Measurements from ENCODE around the gene FAIM2. TPM values are rescaled to one million over a fixed set of nuclear protein-coding genes. Genes with fewer than 3 reads are reported as not detected.
A peak's percentile ranks its signal among the peaks of the same experiment; 100 is the strongest.

Gene FAIM2
- total and polyA plus RNA-seq, 2 experiments from 2014 or later = 0.61 to 2.0 TPM

GRCh38 chr12:49946497-49946896 lies 42.8 kb upstream of the FAIM2 start:
- DNase-seq (ENCODE audit: low spot score) (no peak), ATAC-seq (no peak)
- Histone ChIP-seq H3K27ac (ENCODE audit: low read depth) (no peak overlapping the region), H3K79me2 (replicated peaks; ENCODE audit: insufficient read depth) (no peaks in the 10 kb centered on the region), H4K20me1 (replicated peaks; ENCODE audit: insufficient read depth) (no peaks in the 10 kb centered on the region), H3K27me3 (ENCODE audit: insufficient read depth) (no peaks in the 10 kb centered on the region), H3K9me2 (ENCODE audit: insufficient read depth) (no peaks in the 10 kb centered on the region), H3K36me3 (ENCODE audit: insufficient read depth) (no peaks in the 10 kb centered on the region), H3K4me3 (peak overlapping the region; percentile 37; the same call in 1 of the 2 replicates), H3K4me1 (ENCODE audit: insufficient read depth) (peaks cover 26% of the 10 kb centered on the region), H3F3A (replicated peaks; ENCODE audit: low read depth) (no peaks in the 10 kb centered on the region), H2AFZ (peak overlapping the region; percentile 24; the same call in 1 of the 2 replicates), H3K4me2 (peak overlapping the region; percentile 75)
- Mint-ChIP-seq H3K4me1 (peaks cover 39% of the 10 kb centered on the region), H3K4me3 (no peak overlapping the region), H3K27ac (no peak overlapping the region), H3K27me3 (ENCODE audit: insufficient read depth, low read depth, poor library complexity) (peaks cover 14% of the 10 kb centered on the region), H3K9me3 (no peaks in the 10 kb centered on the region), H3K36me3 (ENCODE audit: low read depth) (no peaks in the 10 kb centered on the region)
- no peak for TF ChIP-seq ZNF331 (CRISPR knock-in tag; IDR thresholded peaks at IDR 0.05; ENCODE audit: low read depth)
- TF ChIP-seq JUNB (IDR thresholded peaks at IDR 0.05; ENCODE audit: unreplicated experiment) = no peak
- no peak for TF ChIP-seq REST (IDR thresholded peaks at IDR 0.05; ENCODE audit: unreplicated experiment)
- no peak for TF ChIP-seq EZH2phosphoT487 (IDR thresholded peaks at IDR 0.05; ENCODE audit: unreplicated experiment)
- no peak for TF ChIP-seq STAT1 (IDR thresholded peaks at IDR 0.05; ENCODE audit: unreplicated experiment)
- no peak for TF ChIP-seq CTCF (conservative IDR thresholded peaks at IDR 0.05; ENCODE audit: low read depth in 2 of 2)
- TF ChIP-seq POLR2AphosphoS5 (IDR thresholded peaks at IDR 0.05; ENCODE audit: low read depth) = no peak
- no peak for TF ChIP-seq EZH2 (IDR thresholded peaks at IDR 0.05; ENCODE audit: low read depth, unreplicated experiment)
- TF ChIP-seq ETS1 (IDR thresholded peaks at IDR 0.05) = no peak
- TF ChIP-seq ZNF462 (CRISPR knock-in tag; IDR thresholded peaks at IDR 0.05) = no peak
- TF ChIP-seq NANOG (IDR thresholded peaks at IDR 0.05; ENCODE audit: borderline replicate concordance) = no peak
- no peak for TF ChIP-seq ZNF114 (CRISPR knock-in tag; IDR thresholded peaks at IDR 0.05)
- no peak for TF ChIP-seq CREB1 (CRISPR knock-in tag; IDR thresholded peaks at IDR 0.05; ENCODE audit: low read depth)

Measured in GM23338 (cell line).